Pancreas (tissue), 10 donors: ENCODE data around the gene ADAR. TPM values are rescaled to one million over a fixed set of nuclear protein-coding genes. Genes with fewer than 3 reads are reported as not detected.
"Not testable (repeated sequence)": the region's sequence is repeated elsewhere in the genome, so short reads cannot be mapped to it uniquely, and the experiment has no call there.

Experiments
- ATAC-seq, 4 donors: fragments of 200-7000 bp; cut with Tn5 transposase; one replicate each; pipeline versions ENCODE4 v1.8.0 to v1.9.1; 2020; ENCODE audit warnings: mild to moderate bottlenecking in 4 of 4, moderate library complexity in 4 of 4
- DNase-seq, 6 donors: peaks; one replicate each; pipeline ENCODE4 v3.0.0-alpha.2; 2020
- FAIRE-seq: peaks from 2 replicates; lab custom pipeline; 2012; peaks lifted over from hg19 to GRCh38; lab: Jason Lieb, UNC
- H3K27ac ChIP-seq, 4 donors: fragments of 200-600 bp; sonication (generic); 1 replicate in 3 of 4; 2 replicates in 1 of 4; pipeline versions ENCODE4 v1.5.0 to v1.8.0; 2020
- H3K27me3 ChIP-seq, 4 donors: fragments of 200-600 bp; one replicate each; pipeline ENCODE4 v1.8.0; 2021
- H3K36me3 ChIP-seq, 3 donors: fragments of 200-600 bp; sonication (generic) in 1 of 3; one replicate each; pipeline versions ENCODE4 v1.5.0 to v1.8.0; 2020 to 2021
- H3K4me1 ChIP-seq, 3 donors: fragments of 200-600 bp; one replicate each; pipeline ENCODE4 v1.8.0; 2021
- H3K4me3 ChIP-seq, 4 donors: fragments of 200-600 bp; sonication (generic) in 2 of 4; one replicate each; pipeline versions ENCODE4 v1.5.0 to v1.8.0; 2020 to 2021
- H3K9me3 ChIP-seq, 4 donors: fragments of 200-600 bp; one replicate each; pipeline ENCODE4 v1.8.0; 2021
- WGBS, 2 donors: extraction: QIAGEN DNeasy Blood & Tissue Kit; methylation state at CpG; one replicate each; pipeline ENCODE4 v1.1.7; 2013; 5-methylcytosine and 5-hydroxymethylcytosine counted together
- intact Hi-C, 3 donors: fragments of 100-400 bp; cut with DNase I; formaldehyde crosslinking; loops; one replicate each; pipeline versions ENCODE4 v1.11.1 to v1.14.2; 2022
- polyA plus RNA-seq, 2 donors: library from polyadenylated mRNA; stranded (reverse); fragments of 200-250 nt; gene quantifications; one replicate each; pipeline ENCODE4 v1.2.3, GENCODE V29; 2013
- total RNA-seq, 6 donors: library from RNA; stranded (reverse); fragmentation: NEBNext Ultra II Directional in 4 of 6; extraction: Animal tissue kit (Norgen Biotek cat#: 25700) in 4 of 6; gene quantifications; one replicate each; pipeline versions ENCODE4 v1.2.1 to v1.2.4, GENCODE V29; 2021 to 2023
- TF ChIP-seq, protein P1 (sequence below), 4 donors: fragments of 200-600 bp; sonication (generic) in 3 of 4; IDR thresholded peaks; one replicate each; pipeline versions ENCODE4 v1.5.0 to v1.8.0; 2021; ENCODE audit warnings: antibody characterized with exemption in 4 of 4
- donor health status: healthy with polysubstance abuse.
- donor health status: DM: no; HTN: no; CAD: no; lungs with moderate emphysema.
- donor health status: DM: no; HTN: no; CAD: no.
- donor health status: control.
- donor health status: control.
- donor health status: Bipolar disorder and iron deficiency.
- donor health status: DM: yes; HTN: yes; CAD: no.
- donor health status: DM: no; HTN: no; CAD: no.
- donor health status: DM: no; HTN: no; CAD: no.
- donor health status: DM: yes; HTN: yes; CAD: no.

The ADAR gene, protein sequence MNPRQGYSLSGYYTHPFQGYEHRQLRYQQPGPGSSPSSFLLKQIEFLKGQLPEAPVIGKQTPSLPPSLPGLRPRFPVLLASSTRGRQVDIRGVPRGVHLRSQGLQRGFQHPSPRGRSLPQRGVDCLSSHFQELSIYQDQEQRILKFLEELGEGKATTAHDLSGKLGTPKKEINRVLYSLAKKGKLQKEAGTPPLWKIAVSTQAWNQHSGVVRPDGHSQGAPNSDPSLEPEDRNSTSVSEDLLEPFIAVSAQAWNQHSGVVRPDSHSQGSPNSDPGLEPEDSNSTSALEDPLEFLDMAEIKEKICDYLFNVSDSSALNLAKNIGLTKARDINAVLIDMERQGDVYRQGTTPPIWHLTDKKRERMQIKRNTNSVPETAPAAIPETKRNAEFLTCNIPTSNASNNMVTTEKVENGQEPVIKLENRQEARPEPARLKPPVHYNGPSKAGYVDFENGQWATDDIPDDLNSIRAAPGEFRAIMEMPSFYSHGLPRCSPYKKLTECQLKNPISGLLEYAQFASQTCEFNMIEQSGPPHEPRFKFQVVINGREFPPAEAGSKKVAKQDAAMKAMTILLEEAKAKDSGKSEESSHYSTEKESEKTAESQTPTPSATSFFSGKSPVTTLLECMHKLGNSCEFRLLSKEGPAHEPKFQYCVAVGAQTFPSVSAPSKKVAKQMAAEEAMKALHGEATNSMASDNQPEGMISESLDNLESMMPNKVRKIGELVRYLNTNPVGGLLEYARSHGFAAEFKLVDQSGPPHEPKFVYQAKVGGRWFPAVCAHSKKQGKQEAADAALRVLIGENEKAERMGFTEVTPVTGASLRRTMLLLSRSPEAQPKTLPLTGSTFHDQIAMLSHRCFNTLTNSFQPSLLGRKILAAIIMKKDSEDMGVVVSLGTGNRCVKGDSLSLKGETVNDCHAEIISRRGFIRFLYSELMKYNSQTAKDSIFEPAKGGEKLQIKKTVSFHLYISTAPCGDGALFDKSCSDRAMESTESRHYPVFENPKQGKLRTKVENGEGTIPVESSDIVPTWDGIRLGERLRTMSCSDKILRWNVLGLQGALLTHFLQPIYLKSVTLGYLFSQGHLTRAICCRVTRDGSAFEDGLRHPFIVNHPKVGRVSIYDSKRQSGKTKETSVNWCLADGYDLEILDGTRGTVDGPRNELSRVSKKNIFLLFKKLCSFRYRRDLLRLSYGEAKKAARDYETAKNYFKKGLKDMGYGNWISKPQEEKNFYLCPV
- total RNA-seq (10 to 100 TPM; 41.4 to 94.2 (median 49.7) TPM), polyA plus RNA-seq (10 to 100 TPM; 19.4 to 31.2 TPM)

DNA sequence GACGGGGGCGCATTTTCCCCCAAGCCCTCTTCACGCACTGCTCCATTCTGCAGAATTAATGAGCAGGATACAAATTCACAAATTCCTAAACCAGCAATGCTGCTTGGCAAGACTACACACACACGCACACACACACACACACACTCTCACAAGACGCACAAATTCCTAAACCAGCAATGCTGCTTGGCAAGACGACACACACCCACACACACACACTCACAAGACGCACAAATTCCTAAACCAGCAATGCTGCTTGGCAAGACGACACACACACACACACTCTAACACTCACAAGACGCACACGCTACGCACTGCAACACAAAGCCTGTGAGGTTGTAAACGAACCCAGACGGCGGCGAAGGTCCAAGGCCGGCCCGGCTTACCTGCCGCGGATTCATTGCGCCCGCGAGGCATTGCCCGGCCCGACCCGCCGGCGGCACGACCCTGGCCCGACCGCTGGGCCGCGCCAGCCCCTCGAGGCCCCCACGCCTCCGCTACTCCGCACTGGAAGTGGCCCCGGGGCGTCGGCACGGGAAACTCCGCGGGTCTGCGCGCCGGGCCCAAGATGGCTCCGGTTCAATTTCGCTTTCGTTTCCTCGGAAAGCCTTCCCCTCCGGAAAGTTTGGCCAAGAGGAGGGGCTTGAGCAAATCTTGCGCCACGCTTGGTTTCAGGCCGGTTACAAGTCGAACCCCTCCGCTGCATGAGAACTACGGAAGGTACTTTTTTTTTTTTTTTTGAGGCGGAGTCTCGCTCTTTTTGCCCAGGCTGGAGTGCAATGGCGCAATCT lies at the start of gene ADAR:
Gene ADAR (minus strand): TSS at position 578 of the 788 bp plus-strand sequence. CDS start 180 bp downstream, at position 398.
- peak within 1 kb of the TSS; percentile 72 to 97 (median 87) for H3K4me3 ChIP-seq
- DNase-seq (peak; percentile 83 to 94 (median 91)), FAIRE-seq (no peak), ATAC-seq (peak; percentile 94 to 96 (median 95))
- intact Hi-C loops, result no loop called here
- H3K27ac ChIP-seq, result peak within 1 kb of the TSS; percentile 84 to 97 (median 88)
- TF ChIP-seq, protein P1, sequence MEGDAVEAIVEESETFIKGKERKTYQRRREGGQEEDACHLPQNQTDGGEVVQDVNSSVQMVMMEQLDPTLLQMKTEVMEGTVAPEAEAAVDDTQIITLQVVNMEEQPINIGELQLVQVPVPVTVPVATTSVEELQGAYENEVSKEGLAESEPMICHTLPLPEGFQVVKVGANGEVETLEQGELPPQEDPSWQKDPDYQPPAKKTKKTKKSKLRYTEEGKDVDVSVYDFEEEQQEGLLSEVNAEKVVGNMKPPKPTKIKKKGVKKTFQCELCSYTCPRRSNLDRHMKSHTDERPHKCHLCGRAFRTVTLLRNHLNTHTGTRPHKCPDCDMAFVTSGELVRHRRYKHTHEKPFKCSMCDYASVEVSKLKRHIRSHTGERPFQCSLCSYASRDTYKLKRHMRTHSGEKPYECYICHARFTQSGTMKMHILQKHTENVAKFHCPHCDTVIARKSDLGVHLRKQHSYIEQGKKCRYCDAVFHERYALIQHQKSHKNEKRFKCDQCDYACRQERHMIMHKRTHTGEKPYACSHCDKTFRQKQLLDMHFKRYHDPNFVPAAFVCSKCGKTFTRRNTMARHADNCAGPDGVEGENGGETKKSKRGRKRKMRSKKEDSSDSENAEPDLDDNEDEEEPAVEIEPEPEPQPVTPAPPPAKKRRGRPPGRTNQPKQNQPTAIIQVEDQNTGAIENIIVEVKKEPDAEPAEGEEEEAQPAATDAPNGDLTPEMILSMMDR (IDR thresholded peaks at IDR 0.05), result no peak
- no peaks in the 10 kb centered on the region for H3K36me3 ChIP-seq
- peaks cover 0 to 17% (median 2%) of the 10 kb centered on the region in 3 donors for H3K4me1 ChIP-seq
- WGBS, 2 donors, result 0 to 1% methylated on average over 59 of the region's 59 CpGs
- no peaks in the 10 kb centered on the region for H3K27me3 ChIP-seq
- no peaks in the 10 kb centered on the region for H3K9me3 ChIP-seq

DNA sequence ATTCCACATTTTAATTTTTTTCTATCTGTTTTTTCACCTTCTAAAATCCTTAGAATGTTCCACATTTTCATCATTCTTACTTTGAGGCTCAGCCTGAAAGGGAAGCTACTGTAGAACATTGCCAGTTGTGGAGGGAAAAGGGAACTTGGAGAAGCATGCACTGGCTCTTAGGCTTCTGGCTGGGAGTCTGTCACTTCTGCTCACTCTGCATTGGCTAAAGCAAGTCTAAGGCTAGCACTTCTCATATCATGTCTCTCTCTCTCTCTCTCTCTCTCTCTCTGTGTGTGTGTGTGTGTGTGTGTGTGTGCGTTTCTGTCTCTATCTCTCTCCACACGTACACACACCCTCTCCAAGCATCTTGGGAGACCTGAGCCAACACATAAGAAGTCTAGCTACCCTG lies 49.6 kb upstream of the ADAR start:
- no peak for DNase-seq
- no peak for FAIRE-seq
- TF ChIP-seq, protein P1 (IDR thresholded peaks at IDR 0.05), result no peak
- no peaks in the 10 kb centered on the region for H3K4me1 ChIP-seq
- intact Hi-C loops, result no loop called here
- H3K9me3 ChIP-seq, result no peaks in the 10 kb centered on the region
- peak in 1 of 4 donors; percentile 52 for ATAC-seq
- H3K36me3 ChIP-seq, result no peaks in the 10 kb centered on the region
- no peak overlapping the region for H3K27ac ChIP-seq
- H3K4me3 ChIP-seq, result no peak overlapping the region
- 23 to 31% methylated on average over 2 of the region's 2 CpGs for WGBS, 2 donors
- no peaks in the 10 kb centered on the region for H3K27me3 ChIP-seq

DNA sequence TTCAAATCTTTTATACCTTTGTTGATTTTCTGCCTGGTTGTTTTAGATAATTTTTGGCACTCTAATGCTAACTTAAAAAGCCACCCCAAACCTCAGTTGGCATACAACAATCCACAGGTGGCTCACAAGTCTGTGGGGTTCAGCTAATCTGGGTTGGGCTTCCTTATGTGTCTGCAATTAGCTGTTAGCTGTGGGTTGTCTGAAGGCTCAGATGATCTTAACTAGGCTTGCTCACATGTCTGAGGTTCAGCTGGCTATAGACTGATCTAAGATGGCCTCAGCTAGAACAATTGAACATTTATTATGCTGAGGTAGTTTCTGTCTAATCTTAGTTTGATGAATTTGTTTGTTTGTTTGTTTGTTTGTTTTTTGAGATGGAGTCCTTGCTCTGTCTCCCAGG lies 44.9 kb upstream of the ADAR start:
- no peak for FAIRE-seq
- no peak for DNase-seq
- no peak overlapping the region for H3K27ac ChIP-seq
- no peaks in the 10 kb centered on the region for H3K9me3 ChIP-seq
- no peaks in the 10 kb centered on the region for H3K36me3 ChIP-seq
- H3K4me1 ChIP-seq, result no peaks in the 10 kb centered on the region
- TF ChIP-seq, protein P1 (IDR thresholded peaks at IDR 0.05), result no peak
- no peak for ATAC-seq
- H3K27me3 ChIP-seq, result no peaks in the 10 kb centered on the region
- intact Hi-C loops, result no loop called here
- H3K4me3 ChIP-seq, result no peak overlapping the region

DNA sequence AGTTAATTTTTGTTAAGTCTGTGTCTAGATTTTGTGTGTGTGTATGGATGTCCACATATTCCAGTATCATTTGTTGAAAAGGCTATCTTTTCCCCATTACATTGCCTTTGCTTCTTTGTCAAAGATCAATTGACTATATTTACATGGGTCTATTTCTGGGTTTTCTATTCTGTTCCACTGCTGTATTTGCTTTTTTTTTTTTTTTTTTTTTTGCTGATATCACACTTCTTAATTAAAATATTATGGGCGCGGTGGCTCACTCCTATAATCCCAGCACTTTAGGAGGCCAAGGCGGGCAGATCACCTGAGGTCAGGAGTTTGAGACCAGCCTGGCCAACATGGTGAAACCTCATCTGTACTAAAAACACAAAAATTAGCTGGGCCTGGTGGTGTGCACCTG lies 36.7 kb upstream of the ADAR start:
- FAIRE-seq, H3K36me3 ChIP-seq, ATAC-seq, H3K9me3 ChIP-seq, H3K27ac ChIP-seq, H3K27me3 ChIP-seq, H3K4me1 ChIP-seq, DNase-seq, H3K4me3 ChIP-seq, intact Hi-C loops: not testable (repeated sequence)
- 91 to 96% methylated on average over 3 of the region's 3 CpGs for WGBS, 2 donors
